OCI-LY1 (cell line): Measurements from ENCODE around the gene PRKCE.

Experiments
- CTCF ChIP-seq: fragments of 200-600 bp; sonication (generic), shearing (Covaris generic); IDR thresholded peaks from 2 replicates; pipeline ENCODE4 v1.5.1; 2017; ENCODE audit warnings: mild to moderate bottlenecking, antibody characterized with exemption, low read length, moderate library complexity, mixed read lengths
- EZH2 ChIP-seq: fragments of 200-600 bp; sonication (generic), shearing (Covaris generic); IDR thresholded peaks from 2 replicates; pipeline ENCODE4 v1.8.0; 2017; ENCODE audit warnings: borderline replicate concordance, mixed run types, mild to moderate bottlenecking, antibody characterized with exemption, low read length, moderate library complexity, mixed read lengths

GRCh38 chr2:45943219-45944044, 292.0 kb downstream of the PRKCE start:
- TF ChIP-seq CTCF (peak; percentile 19; the same call in 1 of the 2 replicates), EZH2 (no peak)
